Stomach (tissue), 9 donors: Measurements from ENCODE around the gene TCF3. TPM values are rescaled to one million over a fixed set of nuclear protein-coding genes. Genes with fewer than 3 reads are reported as not detected.
A peak's percentile ranks its signal among the peaks of the same experiment; 100 is the strongest.

Source experiments
- DNase-seq, 2 donors: peaks; one replicate each; pipeline versions ENCODE4 v3.0.0 to v3.0.0-alpha.2; 2013 to 2019
- H3K27ac ChIP-seq, 5 donors: fragments of 200-600 bp in 4 of 5; sonication (generic) in 4 of 5; one replicate each; pipeline ENCODE4 v1.5.1; 2013 to 2019; ENCODE audit warnings: mild to moderate bottlenecking in 1 of 5, moderate library complexity in 1 of 5
- H3K27me3 ChIP-seq, 3 donors: fragments of 200-600 bp; sonication (generic); one replicate each; pipeline ENCODE4 v1.5.1; 2017 to 2019; ENCODE audit warnings: mixed run types in 1 of 3
- H3K36me3 ChIP-seq, 4 donors: fragments of 200-600 bp; sonication (generic); 1 replicate in 3 of 4; 2 replicates in 1 of 4; pipeline ENCODE4 v1.5.1; 2016 to 2019
- H3K4me1 ChIP-seq, 4 donors: fragments of 200-600 bp; sonication (generic); one replicate each; pipeline ENCODE4 v1.5.1; 2016 to 2019
- H3K4me3 ChIP-seq, 4 donors: fragments of 200-600 bp; sonication (generic) in 3 of 4; one replicate each; pipeline ENCODE4 v1.5.1; 2016 to 2019; ENCODE audit warnings: mild to moderate bottlenecking in 1 of 4
- H3K9me3 ChIP-seq, 4 donors: fragments of 200-600 bp; sonication (generic); one replicate each; pipeline ENCODE4 v1.5.1; 2016 to 2019
- EP300 ChIP-seq: sonication (generic); formaldehyde crosslinking; IDR thresholded peaks from one replicate; pipeline ENCODE4 v1.6.1; 2017; ENCODE audit warnings: antibody characterized with exemption
- POLR2A ChIP-seq, 4 donors: fragments of 450-650 bp; IDR thresholded peaks; one replicate each; pipeline ENCODE4 v1.6.1; 2016; ENCODE audit warnings: antibody characterized with exemption in 4 of 4, control low read depth in 2 of 4, mild to moderate bottlenecking in 1 of 4, moderate library complexity in 1 of 4
- POLR2AphosphoS5 ChIP-seq, 3 donors: sonication (generic); formaldehyde crosslinking; IDR thresholded peaks; one replicate each; pipeline ENCODE4 v1.6.1; 2016; ENCODE audit warnings: antibody characterized with exemption in 3 of 3
- WGBS, 5 donors: extraction: QIAGEN DNeasy Blood & Tissue Kit in 3 of 5; methylation state at CpG; one replicate each; pipeline versions ENCODE4 v1.1.5 to v1.1.7; 2013 to 2018; 5-methylcytosine and 5-hydroxymethylcytosine counted together
- intact Hi-C: fragments of 100-400 bp; cut with DNase I; formaldehyde crosslinking; loops from one replicate; pipeline ENCODE4 v1.15.1; 2023; ENCODE audit warnings: low total_unique reads
- polyA plus RNA-seq, 3 donors: library from polyadenylated mRNA; stranded (reverse); fragments of 200-250 nt; gene quantifications; one replicate each; pipeline ENCODE4 v1.2.3, GENCODE V29; 2013
- total RNA-seq, 5 donors: library from RNA; depleted of rRNA; stranded (reverse); fragments of >200 nt; gene quantifications; one replicate each; pipeline versions ENCODE4 v1.1.0 to v1.2.3, GENCODE V29; 2014 to 2016
- TF ChIP-seq, protein P1 (sequence below), 7 experiments: fragments of 450-650 bp in 4 of 7; fragments of 200-600 bp in 3 of 7; sonication (generic) in 3 of 7; IDR thresholded peaks; one replicate each; pipeline ENCODE4 v1.5.1; 2016 to 2019; ENCODE audit warnings: antibody characterized with exemption in 7 of 7, control low read depth in 2 of 7, mild to moderate bottlenecking in 1 of 7
- donor health status: healthy with polysubstance abuse.
- donor health status: Bipolar disorder and iron deficiency.
- donor health status: healthy.

TCF3 gene
- total and polyA plus RNA-seq, 8 donors, result 12.8 to 90.2 (median 34.1) TPM

DNA sequence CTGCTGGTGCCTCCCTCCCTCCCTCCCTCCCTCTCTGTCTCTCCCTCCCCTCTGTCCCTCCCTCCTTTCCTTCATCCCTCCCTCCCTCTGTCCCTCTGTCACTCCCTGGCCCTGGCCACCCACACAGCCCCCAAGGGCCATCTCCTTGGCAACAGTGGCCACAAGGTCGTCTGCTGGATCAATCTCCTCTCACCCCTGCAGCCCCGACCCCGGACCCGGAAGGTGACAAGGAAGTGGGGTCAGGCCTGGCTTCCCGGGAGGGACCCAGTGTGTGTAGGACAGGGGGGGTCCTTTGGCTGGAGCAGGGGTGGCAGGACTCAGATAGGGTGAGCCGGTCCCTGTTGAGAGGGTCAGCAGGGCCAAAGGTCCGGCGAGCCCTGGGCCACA, 21.9 kb upstream of the TCF3 start:
- H3K4me3 ChIP-seq, result no peak overlapping the region
- H3K4me1 ChIP-seq, result peaks cover 19 to 29% (median 27%) of the 10 kb centered on the region in 4 donors
- H3K27ac ChIP-seq, result no peak overlapping the region
- 9 to 34% (median 30%) methylated on average over 6 to 8 of the region's 8 CpGs for WGBS, 5 donors
- intact Hi-C loops, result loop anchor here (5.0 kb wide), 1 partner anchor 127 kb away; no protein-coding TSS in a partner anchor
- TF ChIP-seq, protein P1, sequence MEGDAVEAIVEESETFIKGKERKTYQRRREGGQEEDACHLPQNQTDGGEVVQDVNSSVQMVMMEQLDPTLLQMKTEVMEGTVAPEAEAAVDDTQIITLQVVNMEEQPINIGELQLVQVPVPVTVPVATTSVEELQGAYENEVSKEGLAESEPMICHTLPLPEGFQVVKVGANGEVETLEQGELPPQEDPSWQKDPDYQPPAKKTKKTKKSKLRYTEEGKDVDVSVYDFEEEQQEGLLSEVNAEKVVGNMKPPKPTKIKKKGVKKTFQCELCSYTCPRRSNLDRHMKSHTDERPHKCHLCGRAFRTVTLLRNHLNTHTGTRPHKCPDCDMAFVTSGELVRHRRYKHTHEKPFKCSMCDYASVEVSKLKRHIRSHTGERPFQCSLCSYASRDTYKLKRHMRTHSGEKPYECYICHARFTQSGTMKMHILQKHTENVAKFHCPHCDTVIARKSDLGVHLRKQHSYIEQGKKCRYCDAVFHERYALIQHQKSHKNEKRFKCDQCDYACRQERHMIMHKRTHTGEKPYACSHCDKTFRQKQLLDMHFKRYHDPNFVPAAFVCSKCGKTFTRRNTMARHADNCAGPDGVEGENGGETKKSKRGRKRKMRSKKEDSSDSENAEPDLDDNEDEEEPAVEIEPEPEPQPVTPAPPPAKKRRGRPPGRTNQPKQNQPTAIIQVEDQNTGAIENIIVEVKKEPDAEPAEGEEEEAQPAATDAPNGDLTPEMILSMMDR (IDR thresholded peaks at IDR 0.05), result no peak
- no peak for TF ChIP-seq POLR2AphosphoS5 (IDR thresholded peaks at IDR 0.05)
- H3K9me3 ChIP-seq, result no peaks in the 10 kb centered on the region
- H3K36me3 ChIP-seq, result no peaks in the 10 kb centered on the region
- DNase-seq, result no peak
- H3K27me3 ChIP-seq, result peaks cover 8 to 100% (median 86%) of the 10 kb centered on the region in 3 donors

DNA sequence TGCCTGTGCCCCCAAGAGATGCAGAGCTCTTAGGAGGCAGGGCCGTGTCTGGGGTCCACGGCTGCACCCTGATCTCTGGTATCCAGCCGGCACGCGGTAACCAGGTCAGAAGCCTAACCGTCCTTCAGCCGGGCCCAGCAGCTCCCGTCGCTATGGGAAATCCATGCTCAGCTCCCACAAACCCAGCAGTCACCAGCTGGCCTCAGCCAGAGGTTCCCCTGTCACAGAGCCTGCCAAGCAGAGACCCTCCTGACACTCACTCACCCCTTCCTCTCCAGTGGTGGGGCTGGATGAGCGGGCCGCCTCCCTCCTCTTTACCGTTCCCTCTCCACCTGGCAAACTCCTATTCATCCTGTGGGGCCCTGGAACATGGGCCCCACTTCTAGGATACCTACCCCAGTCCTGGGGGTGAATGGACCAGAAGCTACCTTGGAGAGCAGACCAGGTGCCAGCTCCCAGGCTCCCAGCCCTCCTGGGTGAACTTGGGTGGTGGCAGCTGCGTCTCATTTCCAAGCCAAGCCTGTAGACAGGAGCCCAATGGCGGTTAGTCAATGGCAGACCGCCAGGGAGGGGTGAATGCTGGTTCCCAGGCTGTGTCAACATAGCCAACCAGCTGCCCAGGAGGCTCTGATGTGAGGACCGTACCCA, 21.4 kb upstream of the TCF3 start:
- intact Hi-C loops, result loop anchor here (5.0 kb wide), 1 partner anchor 126 kb away; no protein-coding TSS in a partner anchor
- Histone ChIP-seq H3K9me3 (no peaks in the 10 kb centered on the region), H3K4me3 (no peak overlapping the region), H3K4me1 (peaks cover 19 to 34% (median 33%) of the 10 kb centered on the region in 4 donors), H3K36me3 (no peaks in the 10 kb centered on the region), H3K27ac (no peak overlapping the region), H3K27me3 (peaks cover 8 to 100% (median 86%) of the 10 kb centered on the region in 3 donors)
- DNase-seq, result no peak
- TF ChIP-seq POLR2AphosphoS5 (IDR thresholded peaks at IDR 0.05) (no peak), POLR2A (IDR thresholded peaks at IDR 0.05) (no peak)
- WGBS, 5 donors, result 38 to 60% (median 58%) methylated on average over 15 to 16 of the region's 16 CpGs

GRCh38 chr19:1672769-1673644, 20.6 kb upstream of the TCF3 start:
- Histone ChIP-seq H3K27ac (no peak overlapping the region), H3K36me3 (no peaks in the 10 kb centered on the region), H3K27me3 (peaks cover 9 to 100% (median 88%) of the 10 kb centered on the region in 3 donors), H3K9me3 (no peaks in the 10 kb centered on the region), H3K4me3 (no peak overlapping the region), H3K4me1 (peaks cover 19 to 39% (median 37%) of the 10 kb centered on the region in 4 donors)
- intact Hi-C loops, result loop anchor here (5.0 kb wide), 1 partner anchor 126 kb away; no protein-coding TSS in a partner anchor
- WGBS, 5 donors, result 79 to 89% (median 82%) methylated on average over 20 to 33 of the region's 33 CpGs
- no peak for TF ChIP-seq POLR2A (IDR thresholded peaks at IDR 0.05)
- TF ChIP-seq, protein P1 (IDR thresholded peaks at IDR 0.05), result no peak
- TF ChIP-seq POLR2AphosphoS5 (IDR thresholded peaks at IDR 0.05), result no peak
- no peak for TF ChIP-seq EP300
- no peak for DNase-seq

DNA sequence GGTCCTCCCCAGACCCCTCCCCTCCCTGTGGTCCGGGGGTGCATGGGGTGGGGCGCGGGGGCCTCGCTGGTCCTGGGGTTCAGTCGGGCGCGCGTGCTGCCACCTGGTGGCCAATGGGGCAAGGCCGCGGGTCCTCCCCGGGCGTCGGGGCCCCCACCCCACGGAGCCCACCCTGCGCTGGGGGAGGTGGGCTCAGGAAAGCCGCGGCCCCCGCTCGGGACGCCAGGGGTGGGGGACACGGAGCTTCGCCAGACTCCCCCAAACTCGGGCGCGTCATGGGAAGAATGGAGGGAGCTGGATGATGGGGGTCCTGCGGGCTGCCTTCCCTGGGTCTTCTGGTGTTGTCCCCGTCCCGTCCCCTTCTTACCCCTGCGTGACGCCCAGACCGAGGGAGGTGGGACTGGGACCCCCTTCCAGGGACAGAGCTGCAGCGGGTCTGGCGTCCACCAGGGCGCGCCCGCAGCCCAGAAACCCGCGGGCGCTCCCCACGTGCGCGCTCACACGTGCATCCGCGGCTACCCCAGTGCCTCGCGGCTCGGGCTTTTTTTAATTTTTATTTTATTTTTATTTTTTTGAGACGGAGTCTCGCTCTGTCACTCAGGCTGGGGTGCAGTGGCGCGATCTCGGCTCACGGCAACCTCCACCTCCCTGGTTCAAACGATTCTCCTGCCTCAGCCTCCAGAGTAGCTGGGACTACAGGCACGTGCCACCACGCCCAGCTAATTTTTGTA, 19.8 kb upstream of the TCF3 start:
- Histone ChIP-seq H3K36me3 (no peaks in the 10 kb centered on the region), H3K27ac (no peak overlapping the region), H3K4me1 (peaks cover 19 to 45% (median 43%) of the 10 kb centered on the region in 4 donors), H3K27me3 (peaks cover 14 to 100% (median 86%) of the 10 kb centered on the region in 3 donors), H3K9me3 (no peaks in the 10 kb centered on the region), H3K4me3 (peak overlapping the region in 3 of 4 donors; percentile 10 to 38 (median 22))
- 4 to 9% (median 6%) methylated on average over 32 to 57 of the region's 57 CpGs for WGBS, 5 donors
- TF ChIP-seq, protein P1 (IDR thresholded peaks at IDR 0.05), result peak in 5 of 7 experiments; percentile 63 to 93 (median 79)
- no peak for TF ChIP-seq POLR2AphosphoS5 (IDR thresholded peaks at IDR 0.05)
- peak in 1 of 2 donors; percentile 76 for DNase-seq
- intact Hi-C loops, result loop anchor here (5.0 kb wide), 1 partner anchor 125 kb away; no protein-coding TSS in a partner anchor
